H1 (cell line): ENCODE data around the gene SULF2. TPM values are rescaled to one million over a fixed set of nuclear protein-coding genes. Genes with fewer than 3 reads are reported as not detected.

Experiments
- CTCF ChIA-PET: fragments of 300-600 bp; sonication (Branson Sonifier 250); formaldehyde crosslinking; loops from one replicate; lab custom pipeline; 2021; ENCODE audit not compliant: partially characterized antibody; lab: Charles Lee
- POLR2A ChIA-PET: fragments of 300-600 bp; sonication (Branson Sonifier 250); formaldehyde crosslinking; loops from one replicate; lab custom pipeline; 2021; ENCODE audit warnings: inconsistent platforms; ENCODE audit not compliant: partially characterized antibody; lab: Charles Lee
- DNase-seq, 2 experiments: peaks; one replicate each; pipeline versions ENCODE4 v3.0.0 to v3.0.0-alpha.2; 2010 to 2022; ENCODE audit warnings: low spot score in 2 of 2, low read depth in 1 of 2, mixed read lengths in 1 of 2
- FAIRE-seq: peaks from 2 replicates; lab custom pipeline; 2011; peaks lifted over from hg19 to GRCh38; lab: Jason Lieb, UNC
- H2AFZ ChIP-seq: 2 replicates; pipeline ENCODE4 v1.8.1; 2012; ENCODE audit warnings: low read length, inconsistent platforms
- H2AK5ac ChIP-seq: 2 replicates; pipeline ENCODE4 v1.6.1; 2013; ENCODE audit warnings: low read depth, low read length
- H2BK120ac ChIP-seq: replicated peaks from 2 replicates; pipeline ENCODE3; 2013; ENCODE audit warnings: low read depth, low read length, inconsistent platforms
- H2BK12ac ChIP-seq: 2 replicates; pipeline ENCODE4 v1.6.1; 2013; ENCODE audit warnings: low read depth, low read length
- H2BK15ac ChIP-seq: 2 replicates; pipeline ENCODE4 v1.6.1; 2013; ENCODE audit warnings: low read length
- H2BK20ac ChIP-seq: 2 replicates; pipeline ENCODE4 v1.6.1; 2013; ENCODE audit warnings: low read length
- H2BK5ac ChIP-seq: 2 replicates; pipeline ENCODE4 v1.6.1; 2013; ENCODE audit warnings: low read depth, low read length
- H3K14ac ChIP-seq: 2 replicates; pipeline ENCODE4 v1.6.1; 2013; ENCODE audit warnings: inconsistent platforms; ENCODE audit not compliant: insufficient read length
- H3K18ac ChIP-seq: 2 replicates; pipeline ENCODE4 v1.6.1; 2013; ENCODE audit warnings: low read length; ENCODE audit errors: extremely low read depth
- H3K23ac ChIP-seq: 2 replicates; pipeline ENCODE4 v1.6.1; 2013; ENCODE audit warnings: inconsistent platforms; ENCODE audit not compliant: insufficient read length
- H3K23me2 ChIP-seq: 2 replicates; pipeline ENCODE4 v1.6.1; 2013; ENCODE audit warnings: low read depth, low read length
- H3K27ac ChIP-seq: 2 replicates; pipeline ENCODE4 v1.6.1; 2011; ENCODE audit warnings: low read depth, low read length, inconsistent platforms
- H3K27me3 ChIP-seq, 4 experiments: replicated peaks in 1 of 4; 1 replicate in 1 of 4; 2 replicates in 3 of 4; pipeline versions ENCODE4 v1.6.1 to v1.8.1; 2011 to 2013; ENCODE audit warnings: low read length in 3 of 4, mild to moderate bottlenecking in 3 of 4, inconsistent platforms in 2 of 4, mixed read lengths in 2 of 4, moderate library complexity in 1 of 4; ENCODE audit not compliant: control insufficient read depth in 3 of 4, insufficient read depth in 3 of 4; ENCODE audit errors: extremely low read depth in 1 of 4
- H3K36me3 ChIP-seq, 4 experiments: 2 replicates each; pipeline versions ENCODE4 v1.6.1 to v1.8.1; 2011 to 2013; ENCODE audit warnings: mild to moderate bottlenecking in 4 of 4, low read length in 3 of 4, moderate library complexity in 2 of 4, control low read depth in 1 of 4, inconsistent platforms in 1 of 4; ENCODE audit not compliant: insufficient read depth in 4 of 4, control insufficient read depth in 2 of 4
- H3K4ac ChIP-seq: replicated peaks from 2 replicates; pipeline ENCODE3; 2013; ENCODE audit warnings: low read length, low read depth, mixed read lengths, inconsistent platforms; ENCODE audit not compliant: insufficient read length
- H3K4me1 ChIP-seq, 4 experiments: replicated peaks in 1 of 4; 1 replicate in 1 of 4; 2 replicates in 3 of 4; pipeline versions ENCODE4 v1.6.1 to v1.8.1; 2011 to 2013; ENCODE audit warnings: low read length in 3 of 4, inconsistent platforms in 2 of 4, mixed read lengths in 1 of 4; ENCODE audit not compliant: insufficient read depth in 4 of 4, control insufficient read depth in 3 of 4
- H3K4me2 ChIP-seq, 2 experiments: 2 replicates each; pipeline versions ENCODE4 v1.6.1 to v1.8.1; 2011 to 2013; ENCODE audit warnings: low read depth in 2 of 2, low read length in 2 of 2, control low read depth in 1 of 2, inconsistent platforms in 1 of 2, mild to moderate bottlenecking in 1 of 2; ENCODE audit not compliant: insufficient read depth in 1 of 2
- H3K4me3 ChIP-seq, 4 experiments: fragments of 200-600, 300-600 bp in 1 of 4; sonication (generic), shearing (Covaris generic), sonication (Bioruptor Twin) in 1 of 4; 2 replicates each; pipeline versions ENCODE4 v1.5.1 to v1.8.1; 2011 to 2016; ENCODE audit warnings: low read length in 4 of 4, low read depth in 3 of 4, control low read depth in 2 of 4, inconsistent platforms in 2 of 4, mild to moderate bottlenecking in 2 of 4, mixed read lengths in 1 of 4, moderate library complexity in 1 of 4; ENCODE audit not compliant: insufficient read depth in 2 of 4; ENCODE audit errors: extremely low read depth in 1 of 4
- H3K56ac ChIP-seq: replicated peaks from 2 replicates; pipeline ENCODE3; 2013; ENCODE audit warnings: low read depth, mild to moderate bottlenecking, mixed read lengths, low read length, inconsistent platforms; ENCODE audit not compliant: insufficient read length
- H3K79me1 ChIP-seq: 2 replicates; pipeline ENCODE4 v1.6.1; 2013; ENCODE audit warnings: low read depth, low read length, control low read depth
- H3K79me2 ChIP-seq, 2 experiments: 2 replicates each; pipeline versions ENCODE4 v1.6.1 to v1.8.1; 2012 to 2013; ENCODE audit warnings: low read length in 2 of 2, mild to moderate bottlenecking in 2 of 2, inconsistent platforms in 1 of 2; ENCODE audit not compliant: insufficient read depth in 2 of 2, control insufficient read depth in 1 of 2
- H3K9ac ChIP-seq, 4 experiments: replicated peaks in 1 of 4; 1 replicate in 1 of 4; 2 replicates in 3 of 4; pipeline versions ENCODE4 v1.6.1 to v1.8.1; 2011 to 2013; ENCODE audit warnings: low read depth in 3 of 4, low read length in 3 of 4, control low read depth in 2 of 4, mild to moderate bottlenecking in 2 of 4, moderate library complexity in 2 of 4, inconsistent platforms in 1 of 4; ENCODE audit errors: extremely low read depth in 1 of 4
- H3K9me3 ChIP-seq, 2 experiments: 2 replicates each; pipeline versions ENCODE4 v1.6.1 to v1.8.1; 2012 to 2013; ENCODE audit warnings: mild to moderate bottlenecking in 2 of 2, moderate library complexity in 2 of 2, control low read depth in 1 of 2, inconsistent platforms in 1 of 2, low read depth in 1 of 2, low read length in 1 of 2, mixed read lengths in 1 of 2; ENCODE audit not compliant: insufficient read depth in 2 of 2
- H4K20me1 ChIP-seq, 2 experiments: replicated peaks in 1 of 2; 2 replicates each; pipeline versions ENCODE3 to v1.8.1; 2011 to 2013; ENCODE audit warnings: inconsistent platforms in 2 of 2, low read length in 2 of 2, mild to moderate bottlenecking in 1 of 2; ENCODE audit not compliant: insufficient read depth in 2 of 2, control insufficient read depth in 1 of 2
- H4K5ac ChIP-seq: 2 replicates; pipeline ENCODE4 v1.6.1; 2013; ENCODE audit warnings: low read length, low read depth, mixed read lengths, inconsistent platforms; ENCODE audit not compliant: insufficient read length
- H4K8ac ChIP-seq: 2 replicates; pipeline ENCODE4 v1.8.0; 2013; ENCODE audit warnings: mild to moderate bottlenecking, moderate library complexity, low read length, inconsistent platforms; ENCODE audit not compliant: insufficient read depth; ENCODE audit errors: extremely low read depth
- H4K91ac ChIP-seq: replicated peaks from 2 replicates; pipeline ENCODE3; 2013; ENCODE audit warnings: low read length, mixed read lengths, inconsistent platforms; ENCODE audit not compliant: insufficient read length
- EGR1 ChIP-seq: IDR thresholded peaks from 2 replicates; pipeline ENCODE4 v1.6.1; 2011; ENCODE audit warnings: low read depth, low read length, borderline replicate concordance
- EP300 ChIP-seq, 2 experiments: IDR thresholded peaks; 1 replicate in 1 of 2; 2 replicates in 1 of 2; pipeline ENCODE4 v1.6.1; 2011 to 2012; ENCODE audit warnings: low read depth in 2 of 2, low read length in 2 of 2, mild to moderate bottlenecking in 2 of 2, borderline replicate concordance in 1 of 2, inconsistent platforms in 1 of 2, moderate library complexity in 1 of 2
- EZH2 ChIP-seq: fragments of 200-600 bp; sonication (generic); IDR thresholded peaks from 2 replicates; pipeline ENCODE4 v1.7.1; 2012; ENCODE audit warnings: low read depth, mild to moderate bottlenecking, moderate library complexity, low read length, inconsistent platforms; ENCODE audit not compliant: severe bottlenecking
- HDAC2 ChIP-seq, 2 experiments: fragments of 300-600 bp in 1 of 2; sonication (generic) in 1 of 2; IDR thresholded peaks; 2 replicates each; pipeline ENCODE4 v1.6.1; 2011 to 2012; ENCODE audit warnings: low read depth in 2 of 2, low read length in 2 of 2, mild to moderate bottlenecking in 2 of 2, moderate library complexity in 2 of 2, borderline replicate concordance in 1 of 2, inconsistent platforms in 1 of 2
- RFX5 ChIP-seq: IDR thresholded peaks from 2 replicates; pipeline ENCODE4 v1.6.1; 2011; ENCODE audit warnings: low read depth, low read length, improper control_type of control experiment, borderline replicate concordance
- SIRT6 ChIP-seq: IDR thresholded peaks from one replicate; pipeline ENCODE4 v1.7.1; 2012; ENCODE audit warnings: low read length, inconsistent platforms
- SRF ChIP-seq: IDR thresholded peaks from 2 replicates; pipeline ENCODE4 v1.6.1; 2011; ENCODE audit warnings: mild to moderate bottlenecking, low read depth, low read length, moderate library complexity
- WGBS, 2 experiments: shearing (Covaris generic) in 1 of 2; methylation state at CpG; one replicate each; pipeline versions ENCODE4 v1.1.6 to v1.1.7; 2013 to 2015; ENCODE audit warnings: low lambda C conversion rate in 2 of 2, mixed read lengths in 2 of 2, inconsistent platforms in 1 of 2, low coverage in 1 of 2, missing lambda C conversion rate in 1 of 2; ENCODE audit not compliant: insufficient replicate concordance in 2 of 2, insufficient coverage in 1 of 2, insufficient read length in 1 of 2; ENCODE audit errors: extremely low coverage in 1 of 2, missing lambda C conversion rate in 1 of 2; 5-methylcytosine and 5-hydroxymethylcytosine counted together
- polyA plus RNA-seq, 7 experiments: library from polyadenylated mRNA; depleted of rRNA in 3 of 7; stranded (reverse) in 5 of 7; unstranded in 2 of 7; fragments of >200 nt in 5 of 7; fragments of 200-250 nt in 2 of 7; gene quantifications; 1 replicate in 5 of 7; 2 replicates in 1 of 7; 4 replicates in 1 of 7; pipeline versions ENCODE4 v1.2.1 to v1.2.3, GENCODE V29; 2011 to 2013; ENCODE audit warnings: missing spikeins in 2 of 7, mixed read lengths in 2 of 7
- total RNA-seq: library from RNA; stranded (reverse); fragmentation: NEBNext Ultra II Directional; extraction: Animal tissue kit (Norgen Biotek cat#: 25700); gene quantifications from 2 replicates; pipeline ENCODE4 v1.2.1, GENCODE V29; 2021

SULF2 gene
- total and polyA plus RNA-seq, 2 of the 8 experiments (the other 6 are each of a cell fraction or from before 2014, with no cell fraction given): 15.7 to 28.2 TPM

- H3K79me1 ChIP-seq: no peaks in the 10 kb centered on the region
These were observed 78.9 kb downstream of the SULF2 start for GRCh38 chr20:47706345-47706744.

More at GRCh38 chr20:47706345-47706744, 78.9 kb downstream of the SULF2 start:
- Histone ChIP-seq H3K9ac (no peak overlapping the region), H3K18ac (no peak overlapping the region), H3K56ac (no peak overlapping the region), H3K23ac (no peak overlapping the region), H4K8ac (peak overlapping the region; percentile 14; the same call in 1 of the 2 replicates), H4K20me1 (no peaks in the 10 kb centered on the region), H3K36me3 (no peaks in the 10 kb centered on the region; a peak in 1 of 8 replicates), H2BK15ac (no peak overlapping the region), H2BK5ac (no peak overlapping the region), H4K5ac (no peak overlapping the region), H2BK120ac (no peak overlapping the region), H2AK5ac (no peak overlapping the region), H4K91ac (no peak overlapping the region), H2BK12ac (no peak overlapping the region), H3K14ac (no peak overlapping the region), H3K79me2 (no peaks in the 10 kb centered on the region), H3K23me2 (no peaks in the 10 kb centered on the region), H2AFZ (no peak overlapping the region), H3K4me3 (no peak overlapping the region), H3K4me1 (peaks cover 0 to 2% (median 0%) of the 10 kb centered on the region in 4 experiments; a peak in 1 of 7 replicates), H3K4ac (no peak overlapping the region), H3K27ac (no peak overlapping the region), H3K4me2 (no peak overlapping the region), H3K9me3 (no peaks in the 10 kb centered on the region), H3K27me3 (no peaks in the 10 kb centered on the region), H2BK20ac (no peak overlapping the region)
- DNase-seq (no peak), FAIRE-seq (no peak)
- POLR2A ChIA-PET: interaction anchor here (0.7 kb wide), 1 partner anchor 222 kb away, joined by 3 read pairs; no protein-coding TSS in a partner anchor
- 93% methylated on average over 5 of the region's 5 CpGs; no CpG with 5 or more reads in 1 of the 2 experiments for WGBS, 2 experiments
- no peak for TF ChIP-seq SIRT6
- TF ChIP-seq SRF: no peak
- TF ChIP-seq EGR1: no peak
- no peak for TF ChIP-seq HDAC2 (IDR thresholded peaks at IDR 0.05; ENCODE audit: borderline replicate concordance in 1 of 2, low read depth in 2 of 2, low read length in 2 of 2)
- no peak for TF ChIP-seq RFX5
- TF ChIP-seq EP300 (IDR thresholded peaks at IDR 0.05; ENCODE audit: borderline replicate concordance in 1 of 2, low read depth in 2 of 2, low read length in 2 of 2): no peak
- TF ChIP-seq EZH2: no peak
- CTCF ChIA-PET: interaction anchor here (1.7 to 2.0 kb wide), 2 partner anchors 29 to 77 kb away, joined by 5 to 6 read pairs; no protein-coding TSS in a partner anchor
